ENCODE data around the gene MED27. TPM values are rescaled to one million over a fixed set of nuclear protein-coding genes. Genes with fewer than 3 reads are reported as not detected.

Gene MED27
- total and polyA plus RNA-seq, 9 of the 15 experiments (the other 6 are each of a cell fraction or from before 2014, with no cell fraction given) = 24.4 to 91.0 (median 36.1) TPM

DNA sequence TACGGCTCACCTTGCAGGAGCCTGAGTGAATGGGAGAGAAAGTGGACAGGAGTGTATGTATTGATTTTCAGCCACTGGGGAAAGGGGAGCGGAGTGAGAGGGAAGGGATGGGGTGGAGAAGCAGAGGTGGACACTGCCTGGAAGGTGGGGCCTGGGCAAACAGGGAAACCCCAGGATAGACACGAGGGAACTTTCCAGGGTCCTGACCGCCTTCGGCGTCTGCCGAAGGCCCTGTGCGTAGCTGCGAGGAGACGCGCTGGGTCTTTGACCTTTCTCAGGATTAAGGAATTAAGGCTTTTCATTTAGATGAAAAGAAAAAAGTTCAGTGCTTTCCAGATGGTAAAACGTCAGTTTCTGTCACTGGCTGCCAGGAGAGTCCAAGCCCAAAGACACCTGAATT, 205.2 kb downstream of the MED27 start (continued):
- TF ChIP-seq, protein P1, sequence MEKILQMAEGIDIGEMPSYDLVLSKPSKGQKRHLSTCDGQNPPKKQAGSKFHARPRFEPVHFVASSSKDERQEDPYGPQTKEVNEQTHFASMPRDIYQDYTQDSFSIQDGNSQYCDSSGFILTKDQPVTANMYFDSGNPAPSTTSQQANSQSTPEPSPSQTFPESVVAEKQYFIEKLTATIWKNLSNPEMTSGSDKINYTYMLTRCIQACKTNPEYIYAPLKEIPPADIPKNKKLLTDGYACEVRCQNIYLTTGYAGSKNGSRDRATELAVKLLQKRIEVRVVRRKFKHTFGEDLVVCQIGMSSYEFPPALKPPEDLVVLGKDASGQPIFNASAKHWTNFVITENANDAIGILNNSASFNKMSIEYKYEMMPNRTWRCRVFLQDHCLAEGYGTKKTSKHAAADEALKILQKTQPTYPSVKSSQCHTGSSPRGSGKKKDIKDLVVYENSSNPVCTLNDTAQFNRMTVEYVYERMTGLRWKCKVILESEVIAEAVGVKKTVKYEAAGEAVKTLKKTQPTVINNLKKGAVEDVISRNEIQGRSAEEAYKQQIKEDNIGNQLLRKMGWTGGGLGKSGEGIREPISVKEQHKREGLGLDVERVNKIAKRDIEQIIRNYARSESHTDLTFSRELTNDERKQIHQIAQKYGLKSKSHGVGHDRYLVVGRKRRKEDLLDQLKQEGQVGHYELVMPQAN (IDR thresholded peaks at IDR 0.05; ENCODE audit: borderline replicate concordance) = no peak
- no peak for TF ChIP-seq PHF8 (IDR thresholded peaks at IDR 0.05; ENCODE audit: borderline replicate concordance, low read length)

GRCh38 chr9:131873891-131874440, 205.7 kb downstream of the MED27 start:
- Histone ChIP-seq H3K9ac (ENCODE audit: insufficient read depth in 1 of 2, low read depth in 2 of 2, low read length in 2 of 2) (no peak overlapping the region), H3K9me1 (ENCODE audit: control insufficient read depth, insufficient read depth, low read length) (no peaks in the 10 kb centered on the region), H2AFZ (ENCODE audit: low read depth, low read length) (no peak overlapping the region), H3K9me3 (replicated peaks; ENCODE audit: control insufficient read depth, insufficient read depth, low read depth, low read length) (no peaks in the 10 kb centered on the region), H3K4me3 (no peak overlapping the region), H3K4me2 (ENCODE audit: insufficient read depth, low read length) (no peak overlapping the region), H3K4me1 (replicated peaks in 1 of 2; ENCODE audit: control insufficient read depth in 2 of 2, insufficient read depth in 2 of 2, low read length in 2 of 2) (peaks cover 0 to 4% of the 10 kb centered on the region in 2 experiments; a peak in 1 of 5 replicates), H3K27me3 (ENCODE audit: control insufficient read depth in 2 of 2, insufficient read depth in 2 of 2, low read length in 2 of 2) (no peaks in the 10 kb centered on the region), H3K79me2 (ENCODE audit: control insufficient read depth, insufficient read depth, low read length) (no peaks in the 10 kb centered on the region), H3K27ac (ENCODE audit: extremely low read depth, low read depth, low read length) (no peak overlapping the region), H3K36me3 (ENCODE audit: control insufficient read depth, insufficient read depth, low read length) (no peaks in the 10 kb centered on the region), H4K20me1 (replicated peaks; ENCODE audit: control insufficient read depth, insufficient read depth, low read length) (peaks cover 3% of the 10 kb centered on the region; the same call in 1 of the 2 replicates)
- POLR2A ChIA-PET = interaction anchor here (0.6 kb wide), 1 partner anchor 238 kb away, joined by 3 read pairs; no protein-coding TSS in a partner anchor
- in situ Hi-C loops (cut with MboI) (no loop called here), intact Hi-C loops (cut with micrococcal nuclease) (no loop called here)
- TF ChIP-seq RHOXF2B (CRISPR knock-in tag; conservative IDR thresholded peaks at IDR 0.05) (no peak), ZFP30 (CRISPR knock-in tag; IDR thresholded peaks at IDR 0.05; ENCODE audit: borderline replicate concordance) (no peak), KLF6 (CRISPR knock-in tag; IDR thresholded peaks at IDR 0.05; ENCODE audit: borderline replicate concordance) (no peak), ETS2 (tag; IDR thresholded peaks at IDR 0.05; ENCODE audit: borderline replicate concordance, poor library complexity, severe bottlenecking) (no peak), KDM1A (IDR thresholded peaks at IDR 0.05) (no peak), PTBP1 (IDR thresholded peaks at IDR 0.05; ENCODE audit: low read depth, low read length) (no peak), NFIX (CRISPR knock-in tag; IDR thresholded peaks at IDR 0.05; ENCODE audit: low read depth) (no peak), XRCC5 (IDR thresholded peaks at IDR 0.05; ENCODE audit: low read depth, low read length) (no peak), ZNF586 (CRISPR knock-in tag; conservative IDR thresholded peaks at IDR 0.05) (no peak), ZNF507 (tag; conservative IDR thresholded peaks at IDR 0.05) (no peak)
- CTCF ChIA-PET (ENCODE audit: low intra/inter-chr PET ratio) = no interaction called here
- FAIRE-seq = no peak
- BruUV-seq (replicated peaks) = no TSS peak
- no peak for DNase-seq (ENCODE audit: extremely low read depth in 1 of 4, low spot score in 3 of 4)
- no peak for ATAC-seq
- WGBS (ENCODE audit: insufficient coverage, low coverage, missing lambda C conversion rate) = 78% methylated on average over 13 of the region's 13 CpGs

Data from K562 (cell line).